ENCODE results near the gene RAB1B. TPM values are rescaled to one million over a fixed set of nuclear protein-coding genes. Genes with fewer than 3 reads are reported as not detected.

The RAB1B gene
- total RNA-seq, 4 donors from 2014 or later: 46.3 to 95.3 (median 68.6) TPM

GRCh38 chr11:66317322-66317722 is 48.9 kb downstream of the RAB1B start:
- TF ChIP-seq CTCF (IDR thresholded peaks at IDR 0.05; ENCODE audit: low read depth): no peak

- no peak for TF ChIP-seq CTCF (IDR thresholded peaks at IDR 0.05; ENCODE audit: low read depth)
These were observed 49.5 kb downstream of the RAB1B start for GRCh38 chr11:66317723-66318599.

GRCh38 chr11:66318600-66318970 is 50.1 kb downstream of the RAB1B start:
- no peak for TF ChIP-seq CTCF (IDR thresholded peaks at IDR 0.05; ENCODE audit: low read depth)

GRCh38 chr11:66321606-66322005 is 53.2 kb downstream of the RAB1B start:
- no peak for TF ChIP-seq CTCF (IDR thresholded peaks at IDR 0.05; ENCODE audit: low read depth)

- TF ChIP-seq CTCF (IDR thresholded peaks at IDR 0.05; ENCODE audit: low read depth): no peak
These were observed 54.4 kb downstream of the RAB1B start for GRCh38 chr11:66322732-66323427.

GRCh38 chr11:66323684-66324083 is 55.2 kb downstream of the RAB1B start:
- no peak for TF ChIP-seq CTCF (IDR thresholded peaks at IDR 0.05; ENCODE audit: low read depth)

GRCh38 chr11:66324664-66325063 is 56.2 kb downstream of the RAB1B start:
- TF ChIP-seq CTCF (IDR thresholded peaks at IDR 0.05; ENCODE audit: low read depth): no peak
